Trophoblast cell (in vitro differentiated cells and primary cell): Measurements from ENCODE around the gene KLHL12.
"Not testable (repeated sequence)": the region's sequence is repeated elsewhere in the genome, so short reads cannot be mapped to it uniquely, and the experiment has no call there.

Experiments used
- DNase-seq, 2 donors: peaks; one replicate each; pipeline ENCODE4 v3.0.0-alpha.2; 2016
- H2AFZ ChIP-seq: 2 replicates; pipeline ENCODE4 v1.6.1; 2013; ENCODE audit warnings: low read length, moderate library complexity, mild to moderate bottlenecking; ENCODE audit not compliant: insufficient read depth, poor library complexity
- H2AK5ac ChIP-seq: 2 replicates; pipeline ENCODE4 v1.6.1; 2013; ENCODE audit warnings: mild to moderate bottlenecking, low read length
- H2BK120ac ChIP-seq: 2 replicates; pipeline ENCODE4 v1.6.1; 2013; ENCODE audit warnings: low read length, mild to moderate bottlenecking, moderate library complexity; ENCODE audit not compliant: insufficient read depth, poor library complexity
- H2BK12ac ChIP-seq: 2 replicates; pipeline ENCODE4 v1.6.1; 2013; ENCODE audit warnings: mild to moderate bottlenecking, low read length, moderate library complexity
- H2BK5ac ChIP-seq: 2 replicates; pipeline ENCODE4 v1.6.1; 2013; ENCODE audit warnings: low read length, low read depth, moderate library complexity, mild to moderate bottlenecking; ENCODE audit not compliant: poor library complexity
- H3K14ac ChIP-seq: 2 replicates; pipeline ENCODE4 v1.6.1; 2013; ENCODE audit warnings: mild to moderate bottlenecking, low read length
- H3K18ac ChIP-seq: 2 replicates; pipeline ENCODE4 v1.6.1; 2013; ENCODE audit warnings: mild to moderate bottlenecking, low read length
- H3K23ac ChIP-seq: 2 replicates; pipeline ENCODE4 v1.6.1; 2013; ENCODE audit warnings: low read length
- H3K27ac ChIP-seq: 2 replicates; pipeline ENCODE4 v1.5.1; 2013; ENCODE audit warnings: low read depth, mild to moderate bottlenecking, inconsistent platforms, low read length, moderate library complexity
- H3K27me3 ChIP-seq: 2 replicates; pipeline ENCODE4 v1.6.1; 2013; ENCODE audit warnings: inconsistent platforms, mild to moderate bottlenecking, low read length, moderate library complexity; ENCODE audit not compliant: insufficient read depth
- H3K36me3 ChIP-seq, 2 experiments: 1 replicate in 1 of 2; 2 replicates in 1 of 2; pipeline ENCODE4 v1.6.1; 2013; ENCODE audit warnings: low read length in 2 of 2, mild to moderate bottlenecking in 2 of 2, moderate library complexity in 1 of 2; ENCODE audit not compliant: insufficient read depth in 2 of 2, control insufficient read depth in 1 of 2
- H3K4ac ChIP-seq: 2 replicates; pipeline ENCODE4 v1.6.1; 2013; ENCODE audit warnings: low read depth, mild to moderate bottlenecking, low read length, moderate library complexity
- H3K4me1 ChIP-seq, 2 experiments: 1 replicate in 1 of 2; 2 replicates in 1 of 2; pipeline ENCODE4 v1.6.1; 2013; ENCODE audit warnings: low read length in 2 of 2, mild to moderate bottlenecking in 2 of 2, moderate library complexity in 1 of 2; ENCODE audit not compliant: insufficient read depth in 2 of 2, control insufficient read depth in 1 of 2
- H3K4me2 ChIP-seq: 2 replicates; pipeline ENCODE4 v1.6.1; 2013; ENCODE audit warnings: inconsistent platforms, mild to moderate bottlenecking, low read length, moderate library complexity
- H3K4me3 ChIP-seq: 2 replicates; pipeline ENCODE4 v1.5.1; 2013; ENCODE audit warnings: mild to moderate bottlenecking, low read depth, low read length, inconsistent platforms
- H3K79me1 ChIP-seq: one replicate; pipeline ENCODE4 v1.6.1; 2013; ENCODE audit warnings: low read length
- H3K79me2 ChIP-seq: 2 replicates; pipeline ENCODE4 v1.6.1; 2013; ENCODE audit warnings: low read length, mild to moderate bottlenecking; ENCODE audit not compliant: control insufficient read depth, insufficient read depth, poor library complexity
- H3K9ac ChIP-seq: 2 replicates; pipeline ENCODE4 v1.6.1; 2013; ENCODE audit warnings: mild to moderate bottlenecking, low read length
- H3K9me3 ChIP-seq: 2 replicates; pipeline ENCODE4 v1.6.1; 2013; ENCODE audit warnings: low read depth, mild to moderate bottlenecking, control low read depth, inconsistent platforms, low read length; ENCODE audit not compliant: insufficient read depth
- H4K12ac ChIP-seq: 2 replicates; pipeline ENCODE4 v1.6.1; 2013; ENCODE audit warnings: low read depth, mild to moderate bottlenecking, low read length, moderate library complexity
- H4K8ac ChIP-seq: 2 replicates; pipeline ENCODE4 v1.6.1; 2013; ENCODE audit warnings: low read depth, mild to moderate bottlenecking, low read length, moderate library complexity
- H4K91ac ChIP-seq: one replicate; pipeline ENCODE4 v1.6.1; 2013; ENCODE audit warnings: low read depth, mild to moderate bottlenecking, low read length, moderate library complexity
- WGBS: extraction: QIAGEN DNeasy Blood & Tissue Kit; methylation state at CpG from one replicate; pipeline ENCODE4 v1.1.7; 2013; ENCODE audit warnings: missing lambda C conversion rate; ENCODE audit not compliant: insufficient read length, insufficient coverage; ENCODE audit errors: extremely low coverage; 5-methylcytosine and 5-hydroxymethylcytosine counted together

Gene KLHL12

DNA sequence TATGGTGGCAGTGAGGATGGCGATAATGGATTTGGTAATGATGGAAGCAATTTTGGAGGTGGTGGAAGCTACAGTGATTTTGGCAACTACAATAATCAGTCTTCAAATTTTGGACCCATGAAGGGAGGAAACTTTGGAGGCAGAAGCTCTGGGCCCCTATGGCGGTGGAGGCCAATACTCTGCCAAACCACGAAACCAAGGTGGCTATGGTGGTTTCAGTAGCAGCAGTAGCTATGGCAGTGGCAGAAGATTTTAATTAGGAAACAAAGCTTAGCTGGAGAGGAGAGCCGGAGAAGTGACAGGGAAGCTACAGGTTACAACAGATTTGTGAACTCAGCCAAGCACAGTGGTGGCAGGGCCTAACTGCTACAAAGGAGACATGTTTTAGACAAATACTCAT is 14.6 kb downstream of the KLHL12 start:
- H2BK12ac ChIP-seq, H2AFZ ChIP-seq, H3K27me3 ChIP-seq, H3K27ac ChIP-seq, H3K4me1 ChIP-seq, H4K8ac ChIP-seq, H2BK120ac ChIP-seq, H2AK5ac ChIP-seq, H3K9ac ChIP-seq, DNase-seq, H3K18ac ChIP-seq, H3K23ac ChIP-seq, H3K79me2 ChIP-seq, H3K4ac ChIP-seq, H3K79me1 ChIP-seq, H4K12ac ChIP-seq, H3K4me2 ChIP-seq, H2BK5ac ChIP-seq, H3K4me3 ChIP-seq, H3K14ac ChIP-seq, H4K91ac ChIP-seq, H3K9me3 ChIP-seq: not testable (repeated sequence)
- peaks cover 21 to 39% of the 10 kb centered on the region in 2 experiments for H3K36me3 ChIP-seq
- no CpG with 5 or more reads among the region's 4 CpGs for WGBS

DNA sequence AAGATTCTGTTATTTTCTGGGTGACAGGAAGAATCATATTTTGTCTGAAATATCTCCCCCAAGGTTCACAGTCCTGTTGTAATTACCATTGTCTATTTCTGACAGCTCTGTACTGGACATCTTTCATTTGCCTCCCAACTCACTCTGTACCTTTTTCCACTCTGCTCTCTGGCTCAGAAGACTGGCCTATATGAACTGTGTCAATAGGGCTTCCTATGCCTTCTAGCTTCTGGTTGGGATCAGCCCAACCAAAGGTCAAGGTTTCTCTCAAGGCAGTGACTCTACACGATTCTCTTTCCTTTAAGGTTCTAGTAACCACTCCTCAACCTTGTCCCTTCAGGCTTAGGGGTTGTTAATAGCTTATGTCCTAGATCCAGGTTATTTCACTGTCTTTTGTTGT is 17.5 kb downstream of the KLHL12 start:
- no peaks in the 10 kb centered on the region for H3K27me3 ChIP-seq
- H3K4me1 ChIP-seq, result no peaks in the 10 kb centered on the region
- no peak overlapping the region for H3K4me2 ChIP-seq
- H3K27ac ChIP-seq, result no peak overlapping the region
- H2BK120ac ChIP-seq, result no peak overlapping the region
- no peaks in the 10 kb centered on the region for H3K79me2 ChIP-seq
- no CpG with 5 or more reads among the region's 1 CpG for WGBS
- no peak overlapping the region for H4K91ac ChIP-seq
- peaks cover 16 to 25% of the 10 kb centered on the region in 2 experiments for H3K36me3 ChIP-seq
- no peak overlapping the region for H3K14ac ChIP-seq
- H3K4me3 ChIP-seq, result no peak overlapping the region
- no peak overlapping the region for H4K12ac ChIP-seq
- no peak overlapping the region for H3K18ac ChIP-seq
- no peak overlapping the region for H3K9ac ChIP-seq
- H3K23ac ChIP-seq, result no peak overlapping the region
- no peak overlapping the region for H4K8ac ChIP-seq
- H3K4ac ChIP-seq, result no peak overlapping the region
- no peaks in the 10 kb centered on the region for H3K9me3 ChIP-seq
- no peaks in the 10 kb centered on the region for H3K79me1 ChIP-seq
- no peak for DNase-seq
- no peak overlapping the region for H2BK5ac ChIP-seq
- H2BK12ac ChIP-seq, result no peak overlapping the region
- no peak overlapping the region for H2AFZ ChIP-seq
- H2AK5ac ChIP-seq, result no peak overlapping the region

DNA sequence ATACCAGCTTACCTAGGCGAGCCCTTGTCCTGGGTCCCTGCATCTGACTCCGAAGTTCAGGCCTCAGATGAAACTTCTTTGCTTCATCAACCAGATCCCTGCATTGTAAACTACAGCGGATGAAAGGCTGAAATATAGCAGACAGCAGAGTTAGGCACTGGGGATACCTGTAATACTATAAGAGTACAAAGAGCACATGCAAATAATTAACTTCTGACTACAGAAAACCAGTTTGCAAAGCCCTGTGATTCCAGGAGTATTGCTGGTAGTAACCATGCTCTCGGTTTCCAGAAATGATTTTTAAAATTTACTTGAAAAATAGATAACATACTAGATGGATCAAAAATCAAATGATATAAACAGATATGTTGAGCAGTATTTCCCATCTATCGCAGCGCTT is 18.0 kb downstream of the KLHL12 start:
- H2BK5ac ChIP-seq, result no peak overlapping the region
- no peak overlapping the region for H4K12ac ChIP-seq
- H2BK12ac ChIP-seq, result no peak overlapping the region
- no peak overlapping the region for H4K91ac ChIP-seq
- H2BK120ac ChIP-seq, result no peak overlapping the region
- H3K27ac ChIP-seq, result no peak overlapping the region
- no peak overlapping the region for H2AFZ ChIP-seq
- no peak overlapping the region for H4K8ac ChIP-seq
- H2AK5ac ChIP-seq, result no peak overlapping the region
- no peaks in the 10 kb centered on the region for H3K9me3 ChIP-seq
- no CpG with 5 or more reads among the region's 6 CpGs for WGBS
- H3K4ac ChIP-seq, result no peak overlapping the region
- no peak overlapping the region for H3K9ac ChIP-seq
- H3K14ac ChIP-seq, result no peak overlapping the region
- no peak overlapping the region for H3K23ac ChIP-seq
- no peak overlapping the region for H3K18ac ChIP-seq
- H3K36me3 ChIP-seq, result peaks cover 14 to 22% of the 10 kb centered on the region in 2 experiments
- DNase-seq, result no peak
- no peaks in the 10 kb centered on the region for H3K27me3 ChIP-seq
- no peaks in the 10 kb centered on the region for H3K4me1 ChIP-seq
- H3K79me1 ChIP-seq, result no peaks in the 10 kb centered on the region
- no peaks in the 10 kb centered on the region for H3K79me2 ChIP-seq
- H3K4me2 ChIP-seq, result no peak overlapping the region
- H3K4me3 ChIP-seq, result no peak overlapping the region

DNA sequence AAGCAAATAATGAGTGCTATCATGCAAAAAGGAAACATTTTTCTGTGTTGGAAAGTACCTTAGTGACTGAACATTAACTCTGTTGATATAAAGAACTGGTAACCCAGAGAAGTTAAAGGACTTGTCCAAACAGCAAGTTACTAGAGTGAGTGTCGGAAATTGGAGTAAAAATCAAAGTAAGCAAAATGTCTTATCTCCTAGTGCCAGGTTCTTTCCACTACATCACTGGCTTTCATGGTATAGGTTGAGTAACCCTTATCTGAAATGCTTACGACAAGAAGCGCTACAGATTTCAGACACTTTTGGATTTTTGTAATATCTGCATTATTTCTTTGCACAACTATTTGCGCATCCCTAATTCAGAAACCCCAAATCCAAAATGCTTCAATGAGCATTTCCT is 21.7 kb downstream of the KLHL12 start:
- Histone ChIP-seq H4K91ac (no peak overlapping the region), H3K27me3 (no peaks in the 10 kb centered on the region), H2AK5ac (no peak overlapping the region), H2AFZ (no peak overlapping the region), H3K4ac (no peak overlapping the region), H3K4me3 (no peak overlapping the region), H3K4me1 (no peaks in the 10 kb centered on the region), H3K23ac (no peak overlapping the region), H2BK12ac (no peak overlapping the region), H3K18ac (no peak overlapping the region), H3K79me2 (no peaks in the 10 kb centered on the region), H4K8ac (no peak overlapping the region), H3K79me1 (no peaks in the 10 kb centered on the region), H3K14ac (no peak overlapping the region), H4K12ac (no peak overlapping the region), H3K9me3 (no peaks in the 10 kb centered on the region), H2BK120ac (no peak overlapping the region), H3K36me3 (peaks cover 12 to 17% of the 10 kb centered on the region in 2 experiments), H2BK5ac (no peak overlapping the region), H3K9ac (no peak overlapping the region), H3K27ac (no peak overlapping the region), H3K4me2 (no peak overlapping the region)
- no peak for DNase-seq
- no CpG with 5 or more reads among the region's 4 CpGs for WGBS
